Jurkat, Clone E6-1 (cell line): ENCODE measurements around the gene KMT2B.

Source experiments
- DNase-seq: peaks from one replicate; pipeline ENCODE4 v3.0.0-alpha.2; 2011; ENCODE audit warnings: low read depth, low spot score
- H3K4me3 ChIP-seq: 2 replicates; pipeline ENCODE4 v1.5.1; 2011; ENCODE audit warnings: mild to moderate bottlenecking, low read length, control low read depth, moderate library complexity

The KMT2B gene

GRCh38 chr19:35704218-35704617, 13.6 kb upstream of the KMT2B start, which contains the start of gene ZBTB32:
Gene ZBTB32, plus strand, starts transcription at chr19:35704558. Its CDS starts 10,069 bp downstream, at chr19:35714627.
- DNase-seq: no peak

GRCh38 chr19:35708391-35708790, 9.4 kb upstream of the KMT2B start:
- H3K4me3 ChIP-seq: no peak overlapping the region
- no peak for DNase-seq

More at GRCh38 chr19:35704218-35704617, 13.6 kb upstream of the KMT2B start, which contains the start of gene ZBTB32:
- no peak within 1 kb of the TSS for H3K4me3 ChIP-seq

GRCh38 chr19:35710784-35711723, 6.7 kb upstream of the KMT2B start:
- DNase-seq: no peak
- no peak overlapping the region for H3K4me3 ChIP-seq

GRCh38 chr19:35712567-35713505, 5.0 kb upstream of the KMT2B start:
- DNase-seq: no peak
- H3K4me3 ChIP-seq: no peak overlapping the region

- no peak for DNase-seq
Measured at GRCh38 chr19:35713506-35713850, 4.3 kb upstream of the KMT2B start.

GRCh38 chr19:35713904-35714495, 3.8 kb upstream of the KMT2B start:
- DNase-seq: no peak
- H3K4me3 ChIP-seq: no peak overlapping the region

More at GRCh38 chr19:35713506-35713850, 4.3 kb upstream of the KMT2B start:
- H3K4me3 ChIP-seq: no peak overlapping the region

GRCh38 chr19:35714601-35715354, 3.0 kb upstream of the KMT2B start:
- H3K4me3 ChIP-seq: no peak overlapping the region
- DNase-seq: no peak

GRCh38 chr19:35715355-35715809, 2.4 kb upstream of the KMT2B start:
- H3K4me3 ChIP-seq: no peak overlapping the region
- DNase-seq: no peak

GRCh38 chr19:35715981-35716800, 1.6 kb upstream of the KMT2B start:
- H3K4me3 ChIP-seq: peak overlapping the region; percentile 81
- DNase-seq: no peak

GRCh38 chr19:35716801-35717664, 770 bp upstream of the KMT2B start:
- DNase-seq: peak; percentile 95
- H3K4me3 ChIP-seq: peak overlapping the region; percentile 81

- no peak for DNase-seq
- H3K4me3 ChIP-seq: peak overlapping the region; percentile 87
Measured at GRCh38 chr19:35718345-35719041, 690 bp downstream of the KMT2B start.

GRCh38 chr19:35719402-35720162, 1.8 kb downstream of the KMT2B start:
- H3K4me3 ChIP-seq: no peak overlapping the region
- no peak for DNase-seq

GRCh38 chr19:35720163-35720524, 2.3 kb downstream of the KMT2B start:
- DNase-seq: no peak
- H3K4me3 ChIP-seq: no peak overlapping the region

GRCh38 chr19:35720648-35721047, 2.8 kb downstream of the KMT2B start:
- H3K4me3 ChIP-seq: no peak overlapping the region
- DNase-seq: no peak

GRCh38 chr19:35721374-35721773, 3.6 kb downstream of the KMT2B start:
- no peak overlapping the region for H3K4me3 ChIP-seq
- no peak for DNase-seq

GRCh38 chr19:35722461-35722860, 4.7 kb downstream of the KMT2B start:
- DNase-seq: no peak
- H3K4me3 ChIP-seq: no peak overlapping the region
